GM23338 (cell line): ENCODE results near the gene JAKMIP1. TPM values are rescaled to one million over a fixed set of nuclear protein-coding genes. Genes with fewer than 3 reads are reported as not detected.
"Not testable (repeated sequence)": the region's sequence is repeated elsewhere in the genome, so short reads cannot be mapped to it uniquely, and the experiment has no call there.

Experiments
- ATAC-seq: fragments of 200-7000 bp; cut with Tn5 transposase; 3 replicates; pipeline ENCODE4 v1.9.1; 2020
- DNase-seq: peaks from one replicate; pipeline ENCODE4 v3.0.0-alpha.2; 2015; ENCODE audit warnings: low spot score
- H2AFZ ChIP-seq: fragments of 200-600 bp; sonication (generic); 2 replicates; pipeline ENCODE4 v1.8.0; 2016; ENCODE audit warnings: antibody characterized with exemption, mild to moderate bottlenecking, moderate library complexity
- H3F3A ChIP-seq: fragments of 200-600 bp; sonication (generic); replicated peaks from 2 replicates; pipeline ENCODE4 v1.8.0; 2017; ENCODE audit warnings: antibody characterized with exemption, mixed run types, low read depth
- H3K27ac ChIP-seq: fragments of 200-600 bp; sonication (generic); 2 replicates; pipeline ENCODE4 v1.6.1; 2016; ENCODE audit warnings: low read depth
- H3K27me3 ChIP-seq: fragments of 200-600 bp; sonication (generic); 2 replicates; pipeline ENCODE4 v1.8.0; 2016; ENCODE audit warnings: mild to moderate bottlenecking, mixed run types, moderate library complexity; ENCODE audit not compliant: insufficient read depth
- H3K36me3 ChIP-seq: fragments of 200-600 bp; sonication (generic); 2 replicates; pipeline ENCODE4 v1.8.0; 2016; ENCODE audit warnings: mild to moderate bottlenecking; ENCODE audit not compliant: insufficient read depth
- H3K4me1 ChIP-seq: fragments of 200-600 bp; sonication (generic); 2 replicates; pipeline ENCODE4 v1.8.0; 2016; ENCODE audit warnings: mild to moderate bottlenecking, moderate library complexity; ENCODE audit not compliant: insufficient read depth
- H3K4me2 ChIP-seq: fragments of 200-600 bp; sonication (generic); 2 replicates; pipeline ENCODE4 v1.7.1; 2017; ENCODE audit warnings: mixed run types
- H3K4me3 ChIP-seq: fragments of 200-600 bp; sonication (generic); 2 replicates; pipeline ENCODE4 v1.6.1; 2016; ENCODE audit warnings: mixed run types
- H3K79me2 ChIP-seq: fragments of 200-600 bp; sonication (generic); replicated peaks from 2 replicates; pipeline ENCODE4 v1.8.0; 2017; ENCODE audit warnings: mild to moderate bottlenecking; ENCODE audit not compliant: insufficient read depth
- H3K9me2 ChIP-seq: fragments of 200-600 bp; sonication (generic); 2 replicates; pipeline ENCODE4 v1.8.0; 2017; ENCODE audit not compliant: insufficient read depth
- H4K20me1 ChIP-seq: fragments of 200-600 bp; sonication (generic); replicated peaks from 2 replicates; pipeline ENCODE4 v1.8.0; 2017; ENCODE audit warnings: mild to moderate bottlenecking; ENCODE audit not compliant: insufficient read depth
- H3K27ac Mint-ChIP-seq: 2 replicates; pipeline ENCODE4 v1.8.0; 2020; ENCODE audit warnings: inconsistent platforms, mild to moderate bottlenecking, moderate library complexity, mixed read lengths
- H3K27me3 Mint-ChIP-seq: 3 replicates; pipeline ENCODE4 v1.8.0; 2022; ENCODE audit warnings: low read depth, mild to moderate bottlenecking, moderate library complexity, mixed read lengths, inconsistent platforms; ENCODE audit not compliant: insufficient read depth, poor library complexity
- H3K36me3 Mint-ChIP-seq: 3 replicates; pipeline ENCODE4 v1.8.0; 2021; ENCODE audit warnings: low read depth, mild to moderate bottlenecking, inconsistent platforms, moderate library complexity, mixed read lengths
- H3K4me1 Mint-ChIP-seq: 3 replicates; pipeline ENCODE4 v1.8.0; 2020; ENCODE audit warnings: mild to moderate bottlenecking, inconsistent platforms, mixed read lengths
- H3K4me3 Mint-ChIP-seq: 3 replicates; pipeline ENCODE4 v1.8.0; 2021; ENCODE audit warnings: moderate library complexity, mild to moderate bottlenecking, inconsistent platforms, mixed read lengths
- H3K9me3 Mint-ChIP-seq: 3 replicates; pipeline ENCODE4 v1.8.0; 2020; ENCODE audit warnings: moderate library complexity, mild to moderate bottlenecking, inconsistent platforms, mixed read lengths
- CREB1 ChIP-seq: fragments of 250-450 bp; sonication (Bioruptor Pico); IDR thresholded peaks from 2 replicates; pipeline ENCODE4 v1.5.0; 2020; ENCODE audit warnings: low read depth, mild to moderate bottlenecking, moderate library complexity
- CTCF ChIP-seq, 2 experiments: fragments of 200-600 bp in 1 of 2; sonication (generic) in 1 of 2; conservative IDR thresholded peaks; 2 replicates each; pipeline versions ENCODE4 v1.5.1 to v1.6.1; 2016 to 2017; ENCODE audit warnings: antibody characterized with exemption in 2 of 2, low read depth in 2 of 2, mild to moderate bottlenecking in 2 of 2, moderate library complexity in 1 of 2
- ETS1 ChIP-seq: IDR thresholded peaks from 2 replicates; pipeline ENCODE4 v1.6.1; 2016; ENCODE audit warnings: antibody characterized with exemption
- EZH2 ChIP-seq: fragments of 200-600 bp; sonication (generic); IDR thresholded peaks from one replicate; pipeline ENCODE4 v1.8.0; 2017; ENCODE audit warnings: antibody characterized with exemption, mild to moderate bottlenecking, low read depth; ENCODE audit not compliant: unreplicated experiment
- EZH2phosphoT487 ChIP-seq: fragments of 200-600 bp; sonication (generic); IDR thresholded peaks from one replicate; pipeline ENCODE4 v1.8.1; 2018; ENCODE audit warnings: antibody characterized with exemption; ENCODE audit not compliant: unreplicated experiment
- JUNB ChIP-seq: IDR thresholded peaks from one replicate; pipeline ENCODE4 v1.6.1; 2016; ENCODE audit warnings: antibody characterized with exemption; ENCODE audit not compliant: unreplicated experiment
- ZNF114 ChIP-seq: fragments of 250-450 bp; sonication (Bioruptor Pico); IDR thresholded peaks from 2 replicates; pipeline ENCODE4 v1.5.0; 2020; ENCODE audit warnings: mild to moderate bottlenecking, moderate library complexity
- ZNF462 ChIP-seq: fragments of 250-450 bp; sonication (Bioruptor Pico); IDR thresholded peaks from 2 replicates; pipeline ENCODE4 v1.5.0; 2020; ENCODE audit warnings: mild to moderate bottlenecking, moderate library complexity
- polyA plus RNA-seq: library from polyadenylated mRNA; unstranded; fragments of >200 nt; fragmentation: Nextera tagmentation; extraction: Ambion mirVana; gene quantifications from 2 replicates; pipeline ENCODE4 v1.2.1, GENCODE V29; 2016
- total RNA-seq: library from RNA; depleted of rRNA; stranded (reverse); fragments of >200 nt; shearing (Covaris generic); gene quantifications from 2 replicates; pipeline ENCODE4 v1.2.3, GENCODE V29; 2014

Gene JAKMIP1
- total and polyA plus RNA-seq, 2 experiments from 2014 or later, result 4.6 to 5.1 TPM

DNA sequence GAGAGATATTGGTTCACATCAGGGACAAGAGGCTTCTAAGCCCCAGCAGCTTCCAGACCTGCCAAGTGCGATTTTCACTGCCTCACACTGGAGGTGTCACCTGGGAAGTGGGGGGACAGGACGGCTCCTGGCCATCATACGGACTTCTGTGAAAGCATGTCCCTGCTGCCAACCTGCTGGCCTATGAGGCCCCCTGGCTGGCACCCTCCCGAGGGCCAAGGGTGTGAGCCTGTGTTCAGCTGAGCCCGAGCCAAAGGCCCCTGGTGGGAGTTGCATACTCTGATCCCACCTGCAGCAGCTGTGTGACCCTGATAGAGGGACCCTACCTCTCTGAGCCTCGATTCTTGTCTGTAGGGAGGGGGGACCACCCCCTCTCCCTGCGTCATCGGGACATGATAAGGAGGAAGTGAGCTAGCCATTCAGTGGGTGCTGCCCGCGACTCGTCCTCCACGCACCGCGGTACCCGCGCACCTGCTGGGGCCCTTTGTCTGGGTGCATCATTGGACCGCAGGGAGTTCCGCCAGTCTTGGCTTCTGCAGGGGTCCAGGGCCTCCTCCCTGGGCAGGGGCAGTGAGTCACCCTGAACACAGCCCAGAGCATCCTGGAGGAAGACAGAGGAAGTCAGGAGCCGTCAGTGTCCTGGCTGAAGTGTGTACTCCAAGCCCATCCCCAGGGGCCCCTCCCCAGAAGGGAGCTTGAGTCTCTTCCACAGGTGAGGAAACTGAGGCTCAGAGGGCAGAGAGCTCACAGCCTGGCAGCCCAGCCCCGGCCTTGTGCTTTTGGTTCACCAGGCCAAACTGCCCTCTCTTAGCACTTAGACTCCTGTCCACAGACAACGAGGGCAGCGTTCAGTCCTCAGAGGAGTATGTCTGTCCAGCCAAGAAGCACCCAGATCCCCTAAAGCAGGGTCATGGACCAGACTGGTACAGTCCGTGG lies 206.2 kb downstream of the JAKMIP1 start (continued):
- no peak for TF ChIP-seq CTCF (conservative IDR thresholded peaks at IDR 0.05; ENCODE audit: low read depth in 2 of 2)
- no peak for TF ChIP-seq EZH2
- TF ChIP-seq ZNF114 (CRISPR knock-in tag), result no peak
- no peak for TF ChIP-seq CREB1 (CRISPR knock-in tag)
- TF ChIP-seq EZH2phosphoT487, result no peak

- H3F3A ChIP-seq, H3K4me3 Mint-ChIP-seq, H3K79me2 ChIP-seq, H3K4me2 ChIP-seq, H3K36me3 Mint-ChIP-seq, H3K27ac ChIP-seq, H3K9me2 ChIP-seq, H3K27me3 ChIP-seq, DNase-seq, H3K27ac Mint-ChIP-seq, H3K4me1 Mint-ChIP-seq, H3K4me3 ChIP-seq, H2AFZ ChIP-seq, H4K20me1 ChIP-seq, H3K9me3 Mint-ChIP-seq, ATAC-seq, H3K36me3 ChIP-seq, H3K4me1 ChIP-seq: not testable (repeated sequence)
- peaks cover 15% of the 10 kb centered on the region for H3K27me3 Mint-ChIP-seq
These were observed 207.0 kb downstream of the JAKMIP1 start for GRCh38 chr4:5993346-5993745.

GRCh38 chr4:5992828-5993321 lies 207.5 kb downstream of the JAKMIP1 start:
- Histone ChIP-seq H3K9me2 (no peaks in the 10 kb centered on the region), H3F3A (no peaks in the 10 kb centered on the region), H3K27me3 (no peaks in the 10 kb centered on the region), H3K27ac (no peak overlapping the region), H3K4me2 (no peak overlapping the region), H4K20me1 (no peaks in the 10 kb centered on the region), H3K36me3 (no peaks in the 10 kb centered on the region), H2AFZ (no peak overlapping the region), H3K79me2 (no peaks in the 10 kb centered on the region), H3K4me1 (no peaks in the 10 kb centered on the region), H3K4me3 (no peak overlapping the region)
- DNase-seq, result no peak
- Mint-ChIP-seq H3K27me3 (peaks cover 15% of the 10 kb centered on the region), H3K4me3 (no peak overlapping the region), H3K36me3 (no peaks in the 10 kb centered on the region), H3K9me3 (peaks cover 7% of the 10 kb centered on the region; the same call in 2 of the 3 replicates), H3K27ac (no peak overlapping the region), H3K4me1 (no peaks in the 10 kb centered on the region; the same call in 2 of the 3 replicates)
- ATAC-seq, result no peak
- TF ChIP-seq ZNF114 (CRISPR knock-in tag), result no peak
- no peak for TF ChIP-seq CREB1 (CRISPR knock-in tag)
- TF ChIP-seq ETS1, result no peak
- TF ChIP-seq JUNB, result no peak
- no peak for TF ChIP-seq ZNF462 (CRISPR knock-in tag)
